HuH-7.5 (cell line): ENCODE results near the gene HOXD10.

ENCODE experiments used
- DNase-seq: peaks from one replicate; pipeline ENCODE4 v3.0.0; 2011; ENCODE audit warnings: low spot score

HOXD10 gene

DNA sequence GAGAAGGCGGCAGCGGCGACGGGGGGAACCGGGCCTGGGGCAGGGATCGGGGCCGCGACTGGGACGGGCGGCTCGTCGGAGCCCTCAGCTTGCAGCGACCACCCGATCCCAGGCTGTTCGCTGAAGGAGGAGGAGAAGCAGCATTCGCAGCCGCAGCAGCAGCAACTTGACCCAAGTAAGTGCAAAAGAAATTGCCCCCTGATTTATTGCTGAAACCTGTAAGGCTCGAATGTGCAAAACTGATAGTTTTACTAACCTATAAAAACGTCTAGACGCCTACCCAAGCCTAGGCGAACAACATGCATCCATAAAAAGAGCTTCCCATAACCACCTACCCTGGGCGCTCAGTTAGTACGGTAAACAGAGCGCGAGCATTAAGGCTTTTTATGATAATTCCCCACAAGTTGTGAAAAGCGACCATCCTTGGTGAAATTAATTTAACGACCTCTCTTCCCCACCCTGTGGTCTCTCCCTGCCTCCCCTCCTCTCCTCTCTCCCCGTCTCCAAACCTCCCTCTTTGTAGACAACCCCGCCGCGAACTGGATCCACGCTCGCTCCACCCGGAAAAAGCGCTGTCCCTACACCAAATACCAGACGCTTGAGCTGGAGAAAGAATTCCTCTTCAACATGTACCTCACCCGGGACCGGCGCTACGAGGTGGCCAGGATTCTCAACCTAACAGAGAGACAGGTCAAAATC lies 7.0 kb downstream of the HOXD10 start:
- DNase-seq, result no peak

DNA sequence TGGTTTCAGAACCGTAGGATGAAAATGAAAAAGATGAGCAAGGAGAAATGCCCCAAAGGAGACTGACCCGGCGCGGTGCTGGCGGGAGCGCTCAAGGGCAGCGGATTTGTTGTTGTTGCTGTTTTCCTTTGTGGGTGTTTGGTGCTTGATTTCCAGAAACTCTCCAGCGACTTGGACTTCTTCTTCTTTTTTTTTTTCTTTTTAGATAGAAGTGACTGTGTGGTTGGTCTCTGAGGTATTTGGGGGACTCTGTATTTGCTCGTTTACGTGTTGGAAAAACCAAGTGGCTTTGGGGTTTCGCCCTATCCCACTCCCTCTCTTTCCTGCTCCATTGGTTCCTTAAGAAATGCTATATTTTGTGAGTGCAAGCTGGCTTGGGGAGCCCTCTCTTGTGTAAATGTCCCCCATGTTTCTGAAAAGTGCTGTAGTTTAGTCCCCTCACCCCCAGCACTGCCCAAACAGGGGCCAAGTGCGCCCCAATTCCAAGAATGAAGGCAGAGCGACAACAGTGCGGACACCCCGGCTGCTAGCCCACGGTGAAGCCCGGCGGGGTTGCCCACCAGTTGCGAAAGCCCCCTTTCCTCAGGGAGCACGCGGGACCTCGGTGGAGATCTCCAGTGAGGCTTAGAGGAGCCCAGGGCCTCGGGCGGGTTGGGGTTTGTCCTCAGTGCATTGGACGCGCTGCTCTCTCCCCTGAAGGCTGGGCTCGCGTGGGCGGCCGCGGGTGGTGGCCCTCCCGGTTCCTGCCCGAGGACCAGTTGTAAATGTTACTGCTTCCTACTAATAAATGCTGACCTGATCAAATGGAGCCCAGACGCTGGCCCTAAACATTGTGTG lies 7.8 kb downstream of the HOXD10 start:
- DNase-seq, result no peak

GRCh38 chr2:176124947-176125771 lies 8.6 kb downstream of the HOXD10 start:
- DNase-seq, result no peak

GRCh38 chr2:176125772-176126054 lies 9.1 kb downstream of the HOXD10 start:
- DNase-seq, result no peak

GRCh38 chr2:176126929-176127773 lies 10.6 kb downstream of the HOXD10 start:
- DNase-seq, result peak; percentile 83

- DNase-seq, result no peak
Observed at GRCh38 chr2:176127774-176128072, 11.1 kb downstream of the HOXD10 start.

DNA sequence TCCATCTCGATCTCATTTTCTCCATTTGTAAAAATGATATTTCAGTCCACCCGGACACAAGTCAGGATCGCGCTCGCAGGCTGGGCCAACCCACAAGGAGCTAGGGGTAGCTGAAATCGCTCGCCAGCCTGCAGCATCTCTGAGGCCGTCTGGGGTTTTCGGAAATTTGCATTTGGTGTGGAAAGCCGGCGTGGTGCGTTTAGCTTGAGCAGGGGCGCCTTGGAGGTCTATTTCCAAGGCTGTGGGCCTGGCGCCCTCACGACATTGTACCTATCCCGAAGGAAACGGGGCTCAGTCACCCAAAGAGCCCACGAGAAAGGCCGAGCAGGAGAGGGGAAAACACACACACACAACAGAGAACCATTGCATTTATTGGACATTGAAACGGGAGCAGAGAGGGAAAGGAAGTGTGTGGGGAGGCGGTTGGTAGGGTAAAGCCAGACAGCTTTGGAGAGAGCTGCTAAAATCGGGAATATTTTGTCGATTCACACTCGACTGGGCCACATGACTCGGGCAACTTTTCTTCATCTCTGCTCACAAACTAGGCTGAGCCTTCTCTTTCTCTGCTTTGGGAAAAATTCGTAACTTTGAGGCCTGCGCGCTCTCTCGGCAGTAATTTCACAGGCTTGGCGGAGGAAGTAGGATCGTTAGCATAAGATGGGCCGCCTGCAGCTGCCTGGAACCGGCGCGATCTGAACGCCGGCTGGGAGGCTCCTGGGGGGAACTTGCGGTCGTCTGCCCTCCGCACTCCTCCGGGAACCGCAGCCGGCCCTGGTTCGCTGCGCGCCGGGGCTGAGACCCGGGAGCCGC lies 11.8 kb downstream of the HOXD10 start:
- no peak for DNase-seq

DNA sequence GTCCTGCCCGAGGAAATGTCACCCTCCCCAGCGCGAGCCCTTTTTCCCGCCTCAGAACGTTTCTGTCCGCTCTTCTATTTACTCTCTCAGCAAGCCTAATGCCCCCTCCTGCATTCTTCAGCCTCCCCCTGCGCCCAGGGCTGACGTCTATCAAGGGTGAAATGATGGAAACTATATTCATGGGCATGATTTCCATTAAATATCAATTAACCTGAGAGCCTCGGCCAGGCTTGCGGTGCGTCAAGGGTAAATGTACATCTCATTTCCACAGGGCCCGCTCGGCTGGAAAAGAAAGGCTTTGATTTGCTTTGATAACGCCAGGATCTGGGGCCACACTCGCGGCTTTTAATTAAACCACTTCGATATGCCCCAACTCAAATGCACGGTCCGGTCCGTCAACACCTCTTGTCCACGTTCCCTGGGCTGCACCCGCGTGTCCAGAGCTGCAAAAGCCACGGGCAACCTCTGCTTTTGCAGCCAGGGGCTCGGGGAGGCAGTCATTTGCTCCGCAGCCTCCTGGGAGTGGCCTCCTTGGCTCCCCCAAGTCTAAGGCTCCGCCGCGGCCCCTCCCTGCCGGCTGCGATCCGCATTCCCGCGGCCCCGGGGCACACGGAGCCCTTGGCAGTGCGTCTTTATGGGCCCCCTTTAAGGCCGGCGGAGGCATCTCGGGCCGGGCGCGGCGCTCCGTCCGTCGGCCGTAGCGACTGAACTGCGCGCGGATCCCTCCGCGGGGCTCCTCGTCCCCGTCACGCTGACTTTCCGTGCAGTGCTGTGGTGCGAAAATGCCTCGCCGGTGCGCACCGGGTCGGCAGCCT lies 12.6 kb downstream of the HOXD10 start, which contains the start of gene HOXD8:
Gene HOXD8, plus strand, starts transcription at position 724 of the 815 bp plus-strand sequence. CDS start 662 bp downstream, outside the sequence.
- DNase-seq, result no peak

DNA sequence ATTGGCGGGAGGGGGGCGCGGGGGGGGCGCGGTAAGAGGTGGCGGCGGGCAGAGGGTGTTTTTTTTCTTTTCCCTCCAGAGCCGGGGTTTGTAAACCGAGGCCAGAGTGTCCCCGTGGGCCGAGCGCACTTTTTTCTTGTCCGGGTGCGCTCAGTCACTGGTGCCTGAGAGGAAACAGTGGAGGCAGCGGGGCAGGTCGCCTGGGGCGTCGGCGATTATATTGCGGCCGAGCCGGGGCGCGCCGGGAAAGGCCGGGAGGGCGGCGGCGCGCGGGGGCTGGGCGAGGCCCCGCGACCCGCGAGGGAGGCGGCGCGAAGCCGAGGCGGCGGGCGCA lies 13.2 kb downstream of the HOXD10 start:
- no peak for DNase-seq

DNA sequence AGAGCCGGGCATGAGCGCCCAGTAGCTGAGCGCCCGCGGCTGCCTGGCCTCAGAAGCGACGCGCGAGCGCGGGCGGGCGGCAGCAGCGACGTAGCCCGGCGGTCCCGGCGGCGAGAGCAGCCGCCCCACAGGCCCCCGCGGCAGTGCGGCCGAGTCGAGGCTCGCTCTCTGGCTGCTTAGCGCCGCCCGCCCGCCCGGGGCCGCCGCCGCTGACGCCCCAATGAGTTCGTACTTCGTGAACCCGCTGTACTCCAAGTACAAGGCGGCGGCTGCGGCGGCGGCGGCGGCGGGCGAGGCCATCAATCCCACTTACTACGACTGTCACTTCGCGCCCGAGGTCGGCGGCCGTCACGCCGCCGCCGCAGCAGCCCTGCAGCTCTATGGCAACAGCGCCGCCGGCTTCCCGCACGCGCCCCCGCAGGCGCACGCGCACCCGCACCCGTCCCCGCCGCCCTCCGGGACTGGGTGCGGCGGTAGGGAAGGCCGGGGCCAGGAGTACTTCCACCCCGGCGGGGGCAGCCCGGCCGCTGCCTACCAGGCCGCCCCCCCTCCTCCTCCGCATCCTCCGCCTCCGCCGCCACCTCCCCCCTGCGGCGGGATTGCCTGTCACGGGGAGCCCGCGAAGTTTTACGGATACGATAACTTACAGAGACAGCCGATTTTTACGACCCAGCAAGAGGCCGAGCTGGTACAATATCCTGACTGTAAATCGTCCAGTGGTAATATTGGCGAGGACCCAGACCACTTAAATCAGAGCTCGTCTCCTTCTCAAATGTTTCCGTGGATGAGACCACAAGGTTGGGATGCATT lies 13.8 kb downstream of the HOXD10 start:
- no peak for DNase-seq

DNA sequence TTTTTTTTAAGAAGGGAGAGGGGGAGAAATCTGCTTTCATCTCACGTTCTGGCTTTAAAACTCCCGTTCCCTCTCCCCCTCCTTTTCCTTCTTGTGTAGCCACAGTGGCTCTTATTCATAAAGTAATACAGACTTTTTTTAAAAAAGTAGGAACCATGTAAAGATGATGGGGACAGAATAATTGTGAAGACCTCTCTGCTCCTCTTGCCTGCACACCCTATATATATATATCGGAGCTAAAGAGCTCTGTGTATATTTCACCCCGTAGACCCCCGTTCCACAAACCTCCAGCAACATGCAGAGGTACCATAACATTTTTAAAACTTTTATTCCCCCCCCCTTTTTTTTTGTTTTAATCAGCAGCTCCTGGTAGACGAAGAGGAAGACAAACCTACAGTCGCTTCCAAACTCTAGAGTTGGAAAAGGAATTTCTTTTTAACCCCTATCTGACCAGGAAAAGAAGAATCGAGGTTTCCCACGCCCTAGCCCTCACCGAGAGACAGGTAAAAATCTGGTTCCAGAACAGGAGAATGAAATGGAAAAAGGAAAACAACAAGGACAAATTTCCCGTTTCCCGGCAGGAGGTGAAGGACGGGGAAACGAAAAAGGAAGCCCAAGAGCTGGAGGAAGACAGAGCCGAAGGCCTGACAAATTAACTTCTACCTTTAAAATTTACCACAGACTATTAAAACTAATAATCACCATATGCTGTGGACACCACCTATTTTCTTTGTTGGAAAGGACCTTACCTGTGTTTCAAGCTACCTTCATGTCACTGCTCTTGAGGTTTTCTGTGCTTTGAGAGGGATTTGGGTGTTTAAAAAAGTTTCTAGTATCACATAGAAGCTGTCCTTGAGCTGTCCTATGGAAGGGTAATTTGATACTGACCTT lies 14.6 kb downstream of the HOXD10 start:
- no peak for DNase-seq

GRCh38 chr2:176131848-176132158 lies 15.2 kb downstream of the HOXD10 start:
- DNase-seq, result no peak

DNA sequence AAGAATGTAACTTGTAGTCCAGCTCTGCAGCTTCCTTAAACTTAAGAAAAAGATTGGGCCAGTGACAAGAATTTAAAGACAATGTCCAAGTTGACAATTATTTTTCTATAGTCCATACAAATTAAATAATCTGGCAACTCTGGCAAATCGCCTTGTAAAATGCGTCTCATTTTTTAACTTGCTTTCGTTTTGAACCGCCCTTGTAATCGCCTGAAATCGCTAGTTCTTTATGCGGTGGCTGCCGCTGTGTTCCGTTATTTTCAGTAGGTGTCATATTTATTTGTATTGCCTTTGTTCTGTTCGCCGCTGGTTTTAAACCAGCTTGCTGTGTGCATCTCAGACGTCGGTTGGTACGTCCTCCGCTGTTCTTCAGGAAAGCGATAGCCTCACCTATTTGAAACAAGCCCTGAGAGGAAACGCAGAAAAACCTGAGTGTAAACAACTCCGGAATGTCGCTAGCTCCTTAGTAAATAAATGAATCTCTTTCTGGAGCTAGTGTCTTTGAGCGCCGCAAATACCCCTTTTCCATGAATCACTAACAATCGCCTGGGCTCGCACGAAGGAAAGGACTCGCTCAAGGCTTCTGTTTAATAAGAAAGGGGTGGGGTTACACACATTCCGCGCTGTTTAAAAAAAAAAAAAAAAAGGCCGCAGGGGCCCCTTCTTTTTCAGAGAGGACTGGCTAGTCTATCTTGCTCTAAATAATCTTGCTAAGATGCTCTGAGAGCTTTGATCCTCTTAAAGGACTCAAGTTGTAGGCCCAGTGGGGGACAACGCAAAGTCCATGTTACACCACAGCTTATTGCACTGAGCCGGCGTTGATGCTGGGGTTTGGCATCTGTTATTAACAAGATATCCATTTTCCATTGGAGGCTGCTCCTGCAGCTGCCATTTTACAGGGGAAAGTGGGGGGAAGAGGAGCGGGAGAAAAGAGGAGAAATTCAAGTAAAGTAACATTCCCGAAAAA lies 15.9 kb downstream of the HOXD10 start:
- DNase-seq, result no peak

- no peak for DNase-seq
Observed at GRCh38 chr2:176133389-176133788, 16.8 kb downstream of the HOXD10 start.

DNA sequence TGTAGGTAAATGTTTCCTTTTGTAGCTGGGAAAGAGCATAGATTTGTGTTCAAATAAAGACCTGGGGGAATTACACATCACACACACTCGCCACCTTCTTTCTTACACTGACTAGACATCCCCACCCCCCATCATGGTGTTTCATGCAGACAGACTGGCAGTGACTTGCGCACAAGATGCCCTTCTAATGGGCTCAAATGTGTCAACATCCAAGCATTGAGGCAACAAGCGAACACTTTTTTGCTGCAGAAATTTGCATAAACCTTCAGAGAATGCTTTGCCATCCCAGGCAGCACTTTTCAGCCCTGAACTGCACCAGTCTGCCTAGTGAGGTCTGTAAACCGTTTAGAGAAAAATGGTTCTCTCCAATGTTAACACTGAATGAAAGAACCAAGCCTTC lies 17.5 kb downstream of the HOXD10 start:
- no peak for DNase-seq

DNA sequence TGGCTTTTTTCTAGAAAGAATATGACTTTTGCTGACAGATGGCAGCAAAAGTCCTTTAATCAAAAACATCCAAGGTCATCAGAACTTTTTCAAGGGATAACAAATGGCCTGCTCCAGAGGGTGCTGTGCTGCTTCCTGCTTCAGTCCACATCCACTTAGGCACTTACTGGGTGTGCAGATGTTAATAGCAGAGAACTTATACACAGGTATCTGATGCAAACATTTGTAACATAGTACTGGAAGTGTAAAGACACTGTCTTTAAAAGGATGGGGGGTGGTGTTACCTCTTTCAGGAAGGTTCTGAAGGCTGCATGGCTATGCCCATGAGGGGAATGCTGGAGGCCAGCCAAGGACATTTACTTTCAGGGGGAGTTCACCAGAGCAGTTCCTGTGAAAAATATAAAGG lies 18.5 kb downstream of the HOXD10 start:
- DNase-seq, result no peak
